Stimulated activated naive CD8-positive, alpha-beta T cell treated with anti-CD3 and anti-CD28 coated beads, Interleukin-15, Interleukin-2, amounts not matched to agents 100 U/mL and 50 U/mL, for 24 hours (primary cell): Measurements from ENCODE around the gene LPCAT2.
"Not testable (repeated sequence)": the region's sequence is repeated elsewhere in the genome, so short reads cannot be mapped to it uniquely, and the experiment has no call there.

Source experiments
- ATAC-seq: fragments of 150-1000 bp; cut with Tn5 transposase; one replicate; pipeline ENCODE4 v1.10.0; 2021
- DNase-seq: peaks from one replicate; pipeline ENCODE4 v3.0.0; 2021

LPCAT2 gene

GRCh38 chr16:55605754-55606336 lies 97.0 kb downstream of the LPCAT2 start:
- DNase-seq (no peak), ATAC-seq (no peak)

DNA sequence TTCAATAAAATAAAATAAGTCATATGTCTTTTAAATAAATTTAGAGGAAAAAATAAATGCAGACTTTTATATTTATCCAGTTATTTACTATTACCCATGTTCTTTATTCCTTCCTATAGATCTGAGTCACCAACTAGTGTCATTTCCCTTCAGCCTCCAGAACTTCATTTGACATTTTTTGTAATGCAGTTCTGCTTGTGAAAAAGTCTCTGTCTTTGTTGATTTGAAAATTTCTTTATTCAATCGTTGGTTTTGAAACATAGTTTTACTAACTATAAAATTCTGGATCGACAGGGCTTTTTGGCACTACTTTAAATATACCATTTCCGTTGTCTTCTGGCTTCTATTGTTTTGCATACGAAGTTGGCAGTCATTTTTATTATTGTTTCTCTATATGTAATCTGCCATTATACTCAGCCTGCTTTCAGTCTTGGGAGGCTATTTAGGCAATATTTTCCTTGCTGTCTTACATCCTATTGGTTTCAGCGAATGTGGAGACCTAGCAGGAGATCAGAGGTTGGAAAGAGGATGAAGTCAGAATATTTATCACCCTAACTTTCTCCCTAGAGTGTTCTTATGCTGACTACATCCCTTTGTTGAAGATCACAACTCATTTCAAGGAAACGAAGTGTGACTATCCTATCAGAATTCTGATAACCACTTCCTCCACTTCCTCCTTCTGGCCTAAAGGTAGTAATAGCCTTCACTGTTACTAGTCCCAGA lies 104.9 kb downstream of the LPCAT2 start:
- ATAC-seq (no peak), DNase-seq (no peak)

DNA sequence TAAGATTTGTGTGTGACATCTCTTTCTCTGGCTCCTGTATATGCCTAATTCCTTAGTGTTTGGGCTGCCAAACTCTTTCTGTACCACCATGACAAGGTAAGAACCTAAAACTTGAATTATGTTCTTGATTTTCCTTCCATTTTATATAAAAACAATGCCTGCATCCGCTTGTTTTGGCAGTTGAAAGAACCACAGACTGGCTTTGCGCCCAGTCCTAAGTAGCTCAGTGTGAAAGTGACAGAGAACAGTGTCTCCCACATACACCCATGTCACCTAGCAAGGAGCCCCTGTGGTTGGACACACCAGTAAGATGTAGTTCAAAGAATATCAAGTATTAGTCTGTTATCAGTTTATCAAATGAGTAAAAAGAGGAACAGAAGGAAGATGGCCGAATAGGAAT lies 106.2 kb downstream of the LPCAT2 start:
- DNase-seq (no peak), ATAC-seq (no peak)

DNA sequence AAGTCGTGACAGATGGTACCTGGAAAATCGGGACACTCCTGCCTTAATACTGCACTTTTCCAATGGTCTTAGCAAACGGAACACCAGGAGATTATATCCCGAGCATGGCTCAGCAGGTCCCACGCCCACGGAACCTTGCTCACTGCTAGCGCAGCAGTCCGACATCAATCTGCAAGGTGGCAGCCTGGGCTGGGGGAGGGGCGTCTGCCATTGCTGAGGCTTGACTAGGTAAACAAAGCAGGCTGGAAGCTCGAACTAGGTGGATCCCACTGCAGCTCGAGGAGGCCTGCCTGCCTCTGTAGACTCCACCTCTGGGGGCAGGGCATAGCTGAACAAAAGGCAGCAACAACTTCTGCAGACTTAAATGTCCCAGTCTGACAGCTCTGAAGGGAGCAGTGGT lies 106.8 kb downstream of the LPCAT2 start:
- ATAC-seq, DNase-seq: not testable (repeated sequence)

DNA sequence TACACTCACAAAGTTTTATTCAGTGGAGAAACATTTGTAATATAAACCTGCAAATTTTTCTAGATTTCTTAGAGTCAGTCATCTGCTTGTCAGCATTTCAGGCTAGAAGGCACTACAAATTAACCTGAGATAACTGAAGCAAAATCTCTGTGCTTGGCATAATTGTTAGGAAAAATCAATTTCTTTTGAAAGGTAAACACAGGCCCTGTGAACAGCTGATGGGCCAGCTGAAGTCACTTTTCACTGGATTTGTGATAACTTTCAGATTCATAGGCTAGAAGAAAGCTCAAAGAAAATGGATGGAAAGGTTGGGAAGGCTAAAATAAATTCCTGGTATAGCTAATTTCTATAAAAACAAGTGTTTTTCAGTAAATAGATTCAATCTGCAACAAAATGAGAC lies 112.9 kb downstream of the LPCAT2 start:
- no peak for DNase-seq
- ATAC-seq: no peak

DNA sequence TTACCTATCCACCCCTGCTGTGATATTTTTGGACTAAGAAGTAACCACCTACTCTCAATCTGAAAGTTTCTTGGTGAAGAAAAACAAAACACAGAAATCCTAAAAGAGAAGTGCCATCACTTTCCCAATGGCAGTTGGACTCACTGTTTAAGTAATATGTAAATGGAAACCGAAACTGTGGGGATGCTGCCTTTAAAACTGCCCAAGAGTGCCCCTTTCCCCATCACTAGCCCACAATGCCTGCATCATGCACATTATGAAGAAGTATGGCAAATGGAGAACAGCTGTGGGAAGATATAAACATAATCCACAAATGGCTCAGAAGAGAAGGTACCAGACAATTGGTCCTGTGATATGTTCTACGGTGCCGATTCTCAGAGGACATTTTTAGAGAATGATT lies 113.4 kb downstream of the LPCAT2 start:
- DNase-seq (no peak), ATAC-seq (no peak)

GRCh38 chr16:55622930-55623561 lies 114.2 kb downstream of the LPCAT2 start:
- ATAC-seq: no peak
- DNase-seq: no peak

DNA sequence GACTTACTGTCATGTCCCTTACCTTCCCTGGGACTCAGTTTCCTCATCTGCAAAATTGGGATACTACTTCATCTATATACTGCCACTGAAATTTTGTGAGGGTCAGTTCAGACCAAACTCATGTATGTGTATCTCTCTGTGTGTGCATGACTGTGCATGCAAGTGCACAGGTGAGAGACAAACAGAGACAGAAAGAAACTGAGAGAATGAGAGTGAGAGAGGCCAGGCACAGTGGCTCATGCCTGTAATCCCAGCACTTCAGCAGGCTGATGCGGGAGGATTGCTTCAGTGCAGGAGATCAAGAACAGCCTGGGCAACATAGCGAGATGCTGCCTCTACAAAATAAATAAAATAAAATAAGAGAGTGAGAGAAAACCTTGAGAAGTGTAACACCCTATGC lies 114.8 kb downstream of the LPCAT2 start:
- DNase-seq (no peak), ATAC-seq (no peak)

- DNase-seq (no peak), ATAC-seq (no peak)
Observed at GRCh38 chr16:55624696-55625095, 115.8 kb downstream of the LPCAT2 start.

GRCh38 chr16:55625843-55626242 lies 117.0 kb downstream of the LPCAT2 start:
- DNase-seq (no peak), ATAC-seq (no peak)

DNA sequence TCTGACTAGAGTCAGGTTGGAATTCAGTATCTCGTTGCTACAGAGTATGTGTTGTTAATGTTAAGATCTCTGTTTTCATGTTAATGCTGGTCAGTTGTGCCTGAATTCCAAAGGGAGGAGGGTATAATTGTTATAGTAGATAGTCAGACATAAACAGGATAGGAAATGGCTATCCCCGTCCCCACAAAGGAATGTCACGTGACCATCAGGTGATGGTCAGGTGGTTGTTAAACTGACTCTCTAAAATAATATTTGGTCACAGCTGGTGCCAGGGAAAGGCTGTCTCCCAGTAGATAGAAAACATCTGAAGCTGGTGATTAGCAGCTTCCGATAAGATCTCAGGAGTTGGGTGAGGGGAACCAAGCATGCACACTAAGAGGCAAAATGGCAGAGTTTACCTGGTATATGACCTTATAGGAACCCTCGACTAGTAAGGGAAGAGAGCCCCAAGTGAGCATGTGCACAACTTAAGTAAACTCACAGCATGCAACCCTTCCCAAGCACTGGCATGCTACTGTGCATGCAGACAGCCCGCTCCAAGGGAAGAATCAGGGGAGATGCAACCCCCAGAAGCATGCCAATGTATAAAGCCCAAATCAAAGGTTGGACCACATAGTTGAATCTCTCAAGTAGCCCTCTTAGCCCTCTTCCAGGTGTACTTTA lies 119.6 kb downstream of the LPCAT2 start:
- no peak for ATAC-seq
- DNase-seq: no peak

GRCh38 chr16:55630774-55631173 lies 121.9 kb downstream of the LPCAT2 start:
- ATAC-seq (no peak), DNase-seq (no peak)

DNA sequence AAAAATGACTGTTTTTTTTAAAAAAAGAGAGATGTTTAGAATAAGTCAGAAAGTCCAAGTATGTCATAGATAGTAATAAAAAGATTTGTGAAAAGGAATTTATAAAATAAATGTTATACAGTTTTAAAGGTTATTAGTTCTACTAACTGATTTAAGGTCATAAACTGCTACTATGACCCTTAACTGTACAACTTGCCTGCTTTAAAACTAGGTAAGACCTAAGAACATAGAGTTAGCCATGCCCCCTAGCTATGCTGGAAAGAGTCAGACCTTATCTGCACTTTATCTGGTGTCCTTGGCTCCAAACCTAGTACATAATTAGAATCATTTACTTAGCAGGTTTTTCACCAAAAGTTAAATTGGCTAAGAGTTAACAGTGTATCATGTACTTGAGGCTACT lies 123.4 kb downstream of the LPCAT2 start:
- ATAC-seq: no peak

DNA sequence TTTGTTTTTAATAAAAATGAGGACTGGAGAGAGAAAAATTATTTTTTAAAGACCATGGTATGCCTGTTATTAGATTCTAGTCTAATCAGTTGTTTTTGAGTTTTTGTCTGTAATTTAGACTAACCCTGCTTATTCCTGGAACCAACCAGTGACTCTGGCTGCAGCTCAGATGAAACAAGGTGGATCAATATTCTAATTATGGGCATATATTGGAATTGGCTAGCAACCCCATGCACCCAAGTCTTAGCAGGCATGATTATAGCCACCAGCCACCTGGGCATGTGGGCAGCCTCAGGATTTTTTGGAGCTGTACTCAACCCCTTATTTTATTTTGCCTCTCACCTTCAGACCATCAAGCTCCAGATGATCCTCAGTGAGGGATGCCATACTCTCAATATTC lies 125.3 kb downstream of the LPCAT2 start:
- no peak for DNase-seq
- ATAC-seq: no peak

More for the DNA sequence above, 123.4 kb downstream of the LPCAT2 start:
- DNase-seq: no peak
